Activated CD8-positive, alpha-beta memory T cell treated with anti-CD3 and anti-CD28 coated beads for 36 hours (primary cell): ENCODE measurements around the gene ARHGEF38. TPM values are rescaled to one million over a fixed set of nuclear protein-coding genes. Genes with fewer than 3 reads are reported as not detected.

Experiments
- CTCF ChIA-PET: fragments of 350-600 bp; sonication (Branson Sonifier 250); formaldehyde crosslinking; loops from one replicate; lab custom pipeline; 2021; ENCODE audit warnings: antibody characterized with exemption; lab: Charles Lee
- POLR2A ChIA-PET: fragments of 350-600 bp; sonication (Branson Sonifier 250); formaldehyde crosslinking; loops from one replicate; lab custom pipeline; 2021; ENCODE audit warnings: antibody characterized with exemption; lab: Charles Lee
- total RNA-seq, 2 experiments: library from RNA; stranded (reverse); gene quantifications; one replicate each; pipeline ENCODE4 v1.2.3, GENCODE V29; 2021

Gene ARHGEF38
- total RNA-seq, 2 experiments from 2014 or later, result not detected

- POLR2A ChIA-PET, result no interaction called here
- CTCF ChIA-PET, result no interaction called here
Observed at GRCh38 chr4:105556206-105556605, 3.8 kb downstream of the ARHGEF38 start.

- ChIA-PET CTCF (no interaction called here), POLR2A (no interaction called here)
Observed at GRCh38 chr4:105558277-105558676, 5.9 kb downstream of the ARHGEF38 start.

GRCh38 chr4:105560421-105560848, 8.0 kb downstream of the ARHGEF38 start:
- POLR2A ChIA-PET, result interaction anchor here (0.5 kb wide), 1 partner anchor 1948 kb away, joined by 4 read pairs; no protein-coding TSS in a partner anchor

GRCh38 chr4:105563352-105563751, 10.9 kb downstream of the ARHGEF38 start:
- CTCF ChIA-PET, result no interaction called here

More at GRCh38 chr4:105560421-105560848, 8.0 kb downstream of the ARHGEF38 start:
- CTCF ChIA-PET, result no interaction called here

GRCh38 chr4:105568584-105568983, 16.2 kb downstream of the ARHGEF38 start:
- ChIA-PET POLR2A (no interaction called here), CTCF (no interaction called here)

More at GRCh38 chr4:105563352-105563751, 10.9 kb downstream of the ARHGEF38 start:
- POLR2A ChIA-PET, result no interaction called here

- POLR2A ChIA-PET, result no interaction called here
- CTCF ChIA-PET, result no interaction called here
Observed at GRCh38 chr4:105569057-105569865, 16.8 kb downstream of the ARHGEF38 start.

GRCh38 chr4:105569866-105570236, 17.4 kb downstream of the ARHGEF38 start:
- ChIA-PET CTCF (no interaction called here), POLR2A (no interaction called here)

GRCh38 chr4:105572296-105572695, 19.9 kb downstream of the ARHGEF38 start:
- ChIA-PET CTCF (no interaction called here), POLR2A (no interaction called here)

- CTCF ChIA-PET, result no interaction called here
Observed at GRCh38 chr4:105586638-105587328, 34.4 kb downstream of the ARHGEF38 start.

GRCh38 chr4:105587841-105588240, 35.4 kb downstream of the ARHGEF38 start:
- ChIA-PET CTCF (no interaction called here), POLR2A (no interaction called here)

More at GRCh38 chr4:105586638-105587328, 34.4 kb downstream of the ARHGEF38 start:
- POLR2A ChIA-PET, result no interaction called here

- POLR2A ChIA-PET, result no interaction called here
- CTCF ChIA-PET, result no interaction called here
Observed at GRCh38 chr4:105588252-105588651, 35.8 kb downstream of the ARHGEF38 start.

GRCh38 chr4:105591573-105591972, 39.2 kb downstream of the ARHGEF38 start:
- ChIA-PET CTCF (no interaction called here), POLR2A (no interaction called here)

GRCh38 chr4:105594099-105595010, 41.9 kb downstream of the ARHGEF38 start:
- ChIA-PET CTCF (no interaction called here), POLR2A (no interaction called here)

GRCh38 chr4:105596684-105597083, 44.3 kb downstream of the ARHGEF38 start:
- ChIA-PET POLR2A (no interaction called here), CTCF (no interaction called here)

GRCh38 chr4:105598052-105598451, 45.6 kb downstream of the ARHGEF38 start:
- ChIA-PET CTCF (no interaction called here), POLR2A (no interaction called here)

- CTCF ChIA-PET, result no interaction called here
- POLR2A ChIA-PET, result no interaction called here
Observed at GRCh38 chr4:105598787-105599186, 46.4 kb downstream of the ARHGEF38 start.

GRCh38 chr4:105599482-105599881, 47.1 kb downstream of the ARHGEF38 start:
- POLR2A ChIA-PET, result no interaction called here
- CTCF ChIA-PET, result no interaction called here

GRCh38 chr4:105599932-105600655, 47.7 kb downstream of the ARHGEF38 start:
- ChIA-PET CTCF (no interaction called here), POLR2A (no interaction called here)

- ChIA-PET POLR2A (no interaction called here), CTCF (no interaction called here)
Observed at GRCh38 chr4:105600951-105601350, 48.5 kb downstream of the ARHGEF38 start.
